Activated CD4-positive, CD25-positive, alpha-beta regulatory T cell treated with anti-CD3 and anti-CD28 coated beads, Interleukin-2, amount 50 U/mL, for 16 hours (primary cell): Measurements from ENCODE around the gene MBTD1.
"Not testable (repeated sequence)": the region's sequence is repeated elsewhere in the genome, so short reads cannot be mapped to it uniquely, and the experiment has no call there.

Experiments
- DNase-seq: peaks from one replicate; pipeline ENCODE4 v3.0.0-alpha.2; 2020; ENCODE audit warnings: low read depth, low spot score

Gene MBTD1

DNA sequence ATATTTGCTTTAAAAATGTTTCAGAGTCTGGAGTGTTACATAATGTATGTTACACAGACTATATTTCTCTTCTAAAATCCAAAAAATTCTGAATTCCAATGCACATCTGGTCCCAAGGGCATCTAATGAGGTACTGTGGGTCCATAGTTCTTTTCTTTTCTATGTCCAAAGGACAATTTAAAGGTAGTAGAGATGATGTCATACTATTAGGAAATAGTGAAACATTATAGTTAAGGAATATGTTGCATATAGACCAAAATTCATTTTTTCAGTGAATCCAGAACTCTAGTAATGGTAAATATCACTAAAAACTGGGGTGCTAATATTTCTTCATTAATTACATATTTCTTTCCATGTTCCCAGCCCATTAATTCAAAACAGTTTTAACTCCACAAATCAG lies 70.7 kb downstream of the MBTD1 start:
- DNase-seq, result no peak

- no peak for DNase-seq
Measured at GRCh38 chr17:51188271-51188833, 71.5 kb downstream of the MBTD1 start.

DNA sequence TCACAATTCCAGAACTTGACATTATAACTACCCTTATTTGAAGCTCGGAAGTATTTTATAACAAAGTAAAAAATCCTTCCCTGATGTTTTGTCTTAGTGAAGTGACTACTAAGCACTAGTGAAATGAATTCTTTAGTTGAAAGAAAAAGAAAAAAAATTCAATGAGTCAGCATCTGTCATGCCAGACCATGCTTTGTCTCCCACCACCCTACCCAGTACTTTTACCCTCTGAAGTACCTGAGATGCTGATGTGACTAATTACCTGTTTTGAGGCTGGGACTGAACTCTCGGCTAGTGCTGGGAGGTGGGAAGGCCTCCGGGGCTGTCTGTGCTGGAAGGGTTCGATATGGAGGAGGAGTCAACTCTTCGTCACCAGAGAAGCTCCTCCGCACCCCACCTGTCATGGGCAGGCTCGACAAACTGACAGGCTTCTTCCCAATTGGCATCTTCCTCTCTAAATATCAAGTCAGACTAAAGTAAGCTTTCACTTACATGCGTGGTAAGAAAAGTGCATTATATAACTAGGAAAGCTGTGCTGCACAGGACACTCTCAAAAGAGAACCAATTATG lies 74.0 kb downstream of the MBTD1 start:
- DNase-seq, result no peak

DNA sequence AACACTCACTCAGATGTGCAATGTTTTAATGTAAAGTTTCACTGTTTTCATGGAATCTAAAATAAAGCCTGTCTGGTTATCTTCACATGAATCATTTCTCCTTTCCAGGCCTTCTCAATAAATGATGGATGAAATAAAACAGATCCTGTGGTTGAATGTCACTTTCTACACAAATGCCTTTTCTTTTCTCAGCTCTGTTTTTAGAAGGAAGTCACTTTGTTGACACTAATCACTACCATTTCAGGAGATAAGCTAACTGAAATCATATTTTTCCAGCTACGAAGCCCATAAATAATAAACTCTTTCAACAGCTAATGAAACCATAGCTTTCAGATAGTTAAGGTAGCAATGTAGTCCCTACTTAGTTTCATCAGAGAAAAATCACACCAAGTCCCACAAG lies 75.7 kb downstream of the MBTD1 start:
- no peak for DNase-seq

DNA sequence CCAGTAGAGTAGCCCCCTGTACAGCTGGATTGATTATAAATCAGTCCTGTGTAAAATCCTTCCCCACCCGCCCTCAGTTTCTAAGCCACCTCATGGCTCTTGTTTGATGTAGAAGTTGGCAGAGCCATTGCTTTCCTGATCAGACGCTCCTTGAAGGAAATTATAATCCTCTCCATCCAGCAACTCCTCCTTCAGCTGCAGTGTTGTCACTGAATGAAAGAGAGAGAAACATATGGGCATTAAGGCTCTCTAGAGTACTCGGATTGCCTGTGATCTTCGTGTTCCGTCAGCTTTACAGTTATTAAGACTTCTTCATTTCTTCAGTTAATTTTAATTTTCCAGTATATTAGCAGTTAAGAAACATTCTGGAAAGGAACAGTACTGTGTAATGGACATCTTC lies 79.4 kb downstream of the MBTD1 start:
- no peak for DNase-seq

DNA sequence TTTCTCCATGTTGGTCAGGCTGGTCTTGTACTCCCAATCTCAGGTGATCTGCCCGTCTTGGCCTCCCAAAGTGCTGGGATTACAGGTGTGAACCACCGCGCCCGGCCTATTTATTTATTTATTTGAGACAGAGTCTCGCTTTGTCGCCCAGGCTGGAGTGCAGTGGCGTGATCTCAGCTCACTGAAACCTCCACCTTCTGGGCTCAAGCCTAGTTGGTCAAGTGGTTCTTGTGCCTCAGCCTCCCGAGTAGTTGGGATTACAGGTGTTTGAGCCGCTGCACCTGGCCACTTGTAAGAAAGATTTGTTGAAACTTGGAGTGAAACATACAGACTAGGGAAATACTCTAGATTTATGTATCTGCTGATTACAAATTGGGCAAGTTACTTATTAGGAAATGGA lies 87.8 kb downstream of the MBTD1 start:
- DNase-seq, result not testable (repeated sequence)

DNA sequence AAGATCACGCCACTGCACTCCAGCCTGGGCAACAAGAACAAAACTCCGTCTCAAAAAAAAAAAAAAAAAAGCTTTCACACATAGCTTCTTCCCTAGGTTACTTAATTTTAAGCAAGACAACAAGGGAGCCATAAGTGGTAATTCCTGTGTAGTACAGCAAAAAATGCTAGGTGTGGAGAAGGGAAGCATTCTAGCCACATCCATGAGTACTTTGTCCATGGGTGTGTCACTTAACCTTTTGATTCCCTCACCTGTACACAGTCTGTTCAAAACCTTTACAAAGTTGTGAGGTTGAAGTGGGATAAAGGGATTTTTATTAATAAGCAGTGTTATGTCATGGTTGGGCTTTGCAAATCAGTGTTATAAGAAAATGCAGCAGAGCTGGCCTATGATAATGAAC lies 89.1 kb downstream of the MBTD1 start:
- no peak for DNase-seq

- DNase-seq, result no peak
Measured at GRCh38 chr17:51169340-51169739, 90.5 kb downstream of the MBTD1 start.

DNA sequence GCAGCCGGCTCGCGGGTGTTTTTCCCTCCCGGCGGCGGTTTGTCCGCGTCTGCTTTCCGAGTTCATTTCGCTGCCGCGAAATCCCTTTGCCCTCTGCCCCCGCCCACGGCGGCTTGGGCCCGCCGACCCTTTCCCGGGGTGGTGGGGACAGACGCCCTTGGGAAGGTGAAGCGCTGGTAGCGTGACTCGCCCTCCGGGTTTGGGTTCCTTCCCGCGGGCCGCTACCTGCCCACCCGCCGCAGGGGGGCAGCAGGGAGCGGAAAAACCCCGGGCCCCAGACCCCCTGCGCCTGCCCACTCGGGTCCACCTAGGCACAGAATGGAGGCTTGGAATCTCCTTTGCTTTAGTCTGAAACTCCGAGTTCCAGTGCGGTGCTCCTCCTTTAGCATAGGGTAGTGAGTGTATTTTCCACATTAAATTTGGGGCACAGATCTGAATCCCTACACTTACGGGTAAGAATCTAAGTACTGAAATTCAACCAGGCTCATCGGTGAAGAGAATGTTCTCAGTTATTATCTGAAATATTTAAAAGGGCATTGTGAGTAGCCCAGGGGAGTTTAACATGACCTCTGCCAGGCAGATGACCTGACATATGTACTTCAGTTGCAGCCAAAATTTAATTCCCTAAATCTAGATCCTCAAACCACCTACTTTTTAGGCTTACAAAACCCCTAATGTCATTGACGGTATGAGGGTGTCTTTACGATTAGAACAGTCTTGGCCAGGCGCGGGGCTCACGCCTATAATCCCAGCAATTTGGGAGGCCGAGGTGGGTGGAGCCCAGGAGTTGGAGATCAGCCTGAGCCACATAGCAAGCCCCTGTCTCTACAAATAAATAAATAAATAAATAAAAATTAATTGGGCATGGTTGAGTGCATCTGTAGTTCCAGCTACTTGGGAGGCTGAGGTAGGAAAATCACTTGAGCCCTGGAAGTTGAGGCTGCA lies 92.6 kb downstream of the MBTD1 start:
- peak; percentile 47 for DNase-seq

DNA sequence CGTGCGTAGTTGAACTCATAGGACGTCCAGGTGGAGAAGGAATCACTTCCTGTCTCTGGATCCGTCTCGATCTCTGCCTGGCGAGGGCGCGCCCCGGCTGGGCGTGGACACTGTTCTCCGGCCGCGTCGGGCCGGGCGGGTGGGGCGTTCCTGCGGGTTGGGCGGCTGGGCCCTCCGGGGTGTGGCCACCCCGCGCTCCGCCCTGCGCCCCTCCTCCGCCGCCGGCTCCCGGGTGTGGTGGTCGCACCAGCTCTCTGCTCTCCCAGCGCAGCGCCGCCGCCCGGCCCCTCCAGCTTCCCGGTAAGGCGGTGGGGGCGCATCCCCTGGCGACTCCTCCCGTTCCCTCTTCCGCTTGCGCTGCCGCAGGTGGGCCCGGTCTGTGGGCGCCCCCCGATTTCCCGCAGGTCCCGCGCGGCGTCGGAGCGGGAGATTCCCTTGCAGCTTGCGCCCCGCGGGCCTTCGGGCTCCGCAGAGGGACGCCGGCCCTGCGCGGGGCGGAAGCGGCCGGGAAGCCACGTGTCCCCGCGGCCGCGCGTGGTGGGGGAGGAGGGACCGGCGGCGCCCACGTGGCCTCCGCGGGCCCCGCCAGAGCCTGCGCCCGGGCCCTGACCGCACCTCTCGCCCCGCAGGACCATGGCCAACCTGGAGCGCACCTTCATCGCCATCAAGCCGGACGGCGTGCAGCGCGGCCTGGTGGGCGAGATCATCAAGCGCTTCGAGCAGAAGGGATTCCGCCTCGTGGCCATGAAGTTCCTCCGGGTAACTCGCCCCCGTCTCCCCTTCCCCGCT lies 93.5 kb downstream of the MBTD1 start, which contains the start of gene NME2:
Gene NME2 (plus strand): TSS at position 214 of the 789 bp plus-strand sequence. CDS start 420 bp downstream, at position 634.
- DNase-seq, result peak; percentile 37

- no peak for DNase-seq
Measured at GRCh38 chr17:51165680-51166197, 94.1 kb downstream of the MBTD1 start.

DNA sequence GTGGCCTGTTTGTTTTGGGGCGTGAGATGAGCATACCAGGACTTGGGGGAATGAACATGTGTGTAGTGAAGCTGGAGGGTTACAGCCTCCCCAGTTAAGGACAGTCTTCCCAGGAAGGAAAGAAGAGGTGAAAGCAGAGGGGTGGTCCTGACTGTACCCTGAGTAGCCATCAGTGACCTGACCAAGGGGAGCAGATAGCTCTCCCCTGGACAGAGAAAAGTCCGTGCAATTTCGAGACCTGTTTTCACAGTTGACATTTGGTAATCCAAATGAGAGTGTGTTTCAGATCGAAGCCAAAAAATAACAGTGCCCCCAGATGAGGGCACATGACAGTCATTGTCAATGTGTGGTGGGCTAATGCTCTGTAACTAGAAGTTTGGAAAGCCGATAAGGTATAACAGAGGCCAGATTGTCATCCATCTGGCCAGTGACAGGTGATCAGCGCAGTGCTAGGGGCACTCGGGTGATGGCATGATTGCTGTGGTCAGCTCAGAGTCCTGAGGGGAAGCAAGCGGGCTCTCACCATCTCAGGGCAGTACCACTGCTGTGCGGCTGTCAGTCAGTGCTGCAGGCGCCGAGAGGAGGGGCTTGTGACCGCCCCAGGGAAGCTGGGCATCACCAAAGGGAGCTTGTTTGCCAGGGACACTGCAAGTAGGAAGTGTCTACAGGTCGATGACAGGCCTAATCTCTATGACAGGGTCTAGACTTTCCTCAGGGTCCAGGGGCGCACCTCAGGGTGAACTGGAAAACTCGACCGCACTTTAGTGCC lies 94.8 kb downstream of the MBTD1 start:
- DNase-seq, result no peak

- no peak for DNase-seq
Measured at GRCh38 chr17:51161541-51161940, 98.3 kb downstream of the MBTD1 start.

DNA sequence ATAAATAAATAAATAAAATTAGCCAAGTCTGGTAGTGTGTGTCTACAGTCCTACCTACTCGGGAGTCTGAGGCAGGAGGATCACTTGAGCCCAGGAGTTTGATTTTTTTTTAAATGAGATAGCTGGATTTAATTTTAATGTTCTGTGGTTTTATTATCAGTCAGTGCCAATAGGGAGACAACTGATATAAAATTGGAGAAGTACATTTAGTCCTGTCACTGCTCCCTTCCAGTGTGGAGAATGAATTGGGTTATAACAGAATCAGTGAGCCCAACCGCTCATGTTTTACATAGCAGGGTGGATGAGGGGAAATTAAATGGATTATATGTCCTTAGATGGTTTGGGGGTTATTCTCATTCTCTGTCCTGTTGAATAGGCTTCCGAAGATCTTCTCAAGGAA lies 100.2 kb downstream of the MBTD1 start:
- no peak for DNase-seq

GRCh38 chr17:51155416-51155815 lies 104.4 kb downstream of the MBTD1 start:
- DNase-seq, result no peak

GRCh38 chr17:51154176-51154575 lies 105.7 kb downstream of the MBTD1 start:
- DNase-seq, result no peak

DNA sequence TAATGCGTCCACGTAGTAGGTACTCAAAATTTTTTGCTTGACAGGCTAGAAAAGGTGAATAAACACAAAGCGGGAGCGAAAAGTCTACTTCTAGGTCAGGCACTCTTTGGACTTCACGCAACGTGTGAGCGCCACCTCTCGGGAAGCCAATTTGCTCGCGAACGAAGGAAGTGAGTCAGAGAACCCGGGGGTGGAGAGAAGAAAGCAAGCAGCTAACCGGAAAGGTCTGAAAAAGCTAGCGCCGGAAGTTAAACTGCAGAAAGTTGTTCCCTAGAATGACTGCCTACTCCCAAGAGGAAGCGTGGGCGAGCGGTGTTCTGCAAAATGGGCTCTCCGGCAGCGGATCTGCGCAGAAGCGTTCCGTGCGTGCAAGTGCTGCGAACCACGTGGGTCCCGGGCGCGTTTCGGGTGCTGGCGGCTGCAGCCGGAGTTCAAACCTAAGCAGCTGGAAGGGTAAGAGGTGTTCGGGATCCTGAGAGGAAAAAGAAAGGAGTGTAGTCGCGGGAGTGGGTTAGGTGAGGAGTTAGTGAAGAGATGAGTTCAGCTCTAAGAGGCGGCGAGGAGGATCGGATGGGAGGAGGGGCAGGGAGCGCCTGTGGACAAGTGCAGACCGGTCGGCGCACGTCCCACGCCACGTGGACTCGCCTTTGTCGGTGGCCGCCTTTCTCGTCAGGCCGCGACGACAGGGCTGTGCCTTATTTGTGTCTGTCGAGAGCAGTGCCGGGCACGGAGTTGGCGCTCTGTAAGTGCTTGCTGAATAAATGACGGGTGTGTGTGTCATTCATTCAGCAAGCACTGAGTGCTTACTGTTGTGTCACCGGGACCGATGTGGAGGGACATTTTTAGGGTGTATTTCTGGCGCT lies 106.4 kb downstream of the MBTD1 start, which contains the start of gene NME1:
Gene NME1 (plus strand): TSS at position 350 of the 863 bp plus-strand sequence. CDS start 2,096 bp downstream, outside the sequence.
- peak; percentile 96 for DNase-seq

- no peak for DNase-seq
Measured at GRCh38 chr17:51152766-51153209, 107.1 kb downstream of the MBTD1 start.

- no peak for DNase-seq
Measured at GRCh38 chr17:51150932-51151331, 108.9 kb downstream of the MBTD1 start.

- no peak for DNase-seq
Measured at GRCh38 chr17:51149163-51149562, 110.7 kb downstream of the MBTD1 start.
